IPS-NIHi7 (cell line): ENCODE measurements around the gene ARSG.
"Not testable (repeated sequence)": the region's sequence is repeated elsewhere in the genome, so short reads cannot be mapped to it uniquely, and the experiment has no call there.

Experiments used
- DNase-seq: peaks from one replicate; pipeline ENCODE4 v3.0.0; 2012; ENCODE audit warnings: mixed read lengths; ENCODE audit errors: extremely low spot score

The ARSG gene

GRCh38 chr17:68328676-68329075 is 37.4 kb downstream of the ARSG start:
- DNase-seq: no peak

DNA sequence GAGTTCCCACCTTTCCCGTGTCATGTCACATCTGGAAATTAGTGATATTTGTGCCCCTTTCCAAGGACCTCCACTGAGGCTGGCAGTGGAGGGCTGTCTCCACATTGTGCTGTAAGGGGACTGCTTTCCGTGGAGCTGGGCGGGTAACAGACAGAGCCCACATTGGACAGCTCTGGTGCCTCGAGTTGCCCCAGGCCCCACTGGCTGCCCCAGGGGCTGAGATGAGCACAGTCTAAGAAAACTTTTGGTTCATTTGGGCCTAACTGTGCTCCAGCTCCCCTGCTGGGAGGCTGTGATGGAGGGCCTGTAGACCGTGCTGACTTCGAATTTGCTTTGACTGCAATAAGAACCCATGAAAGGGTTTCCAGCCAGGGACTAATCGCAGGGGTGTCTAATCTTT is 38.0 kb downstream of the ARSG start:
- no peak for DNase-seq

GRCh38 chr17:68331932-68332331 is 40.6 kb downstream of the ARSG start:
- not testable (repeated sequence) for DNase-seq

GRCh38 chr17:68334393-68334792 is 43.1 kb downstream of the ARSG start:
- no peak for DNase-seq

DNA sequence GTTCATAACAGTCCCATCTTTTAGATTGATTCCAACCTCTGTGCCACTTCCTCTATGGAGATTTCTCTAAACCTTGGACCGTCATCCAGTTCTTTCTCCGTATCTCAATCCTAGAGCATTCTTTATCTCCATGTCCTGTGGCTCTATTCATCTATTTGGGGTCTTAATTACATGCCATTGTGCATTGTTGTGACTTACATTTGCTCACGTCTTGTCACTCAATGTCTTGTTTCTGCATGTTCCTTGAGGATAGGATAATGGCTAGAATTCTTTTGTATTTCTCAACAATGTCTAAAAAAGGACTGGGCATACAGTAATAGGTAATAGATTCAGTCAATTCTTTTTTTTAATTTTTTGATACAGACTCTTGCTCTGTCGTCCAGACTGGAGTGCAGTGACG is 50.2 kb downstream of the ARSG start:
- no peak for DNase-seq

DNA sequence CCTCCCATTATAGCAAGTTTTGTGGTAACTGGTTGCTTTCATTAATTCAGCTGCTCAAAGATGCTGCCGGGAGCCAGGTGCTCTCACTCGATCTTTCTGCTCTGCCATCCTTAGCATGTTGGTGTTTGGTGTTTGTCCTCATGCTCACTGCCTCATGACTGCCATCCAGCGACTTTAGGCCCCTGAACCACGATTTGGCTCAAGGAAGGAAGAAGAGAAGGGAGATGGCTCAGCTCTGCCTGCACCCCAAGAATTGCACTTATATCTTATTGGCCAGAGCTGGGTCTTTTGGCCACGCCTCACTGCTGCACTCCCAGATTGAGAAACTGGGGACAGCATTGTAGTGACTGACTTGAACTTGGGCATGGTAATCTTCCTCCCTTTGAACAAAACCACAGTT is 52.7 kb downstream of the ARSG start:
- DNase-seq: no peak

DNA sequence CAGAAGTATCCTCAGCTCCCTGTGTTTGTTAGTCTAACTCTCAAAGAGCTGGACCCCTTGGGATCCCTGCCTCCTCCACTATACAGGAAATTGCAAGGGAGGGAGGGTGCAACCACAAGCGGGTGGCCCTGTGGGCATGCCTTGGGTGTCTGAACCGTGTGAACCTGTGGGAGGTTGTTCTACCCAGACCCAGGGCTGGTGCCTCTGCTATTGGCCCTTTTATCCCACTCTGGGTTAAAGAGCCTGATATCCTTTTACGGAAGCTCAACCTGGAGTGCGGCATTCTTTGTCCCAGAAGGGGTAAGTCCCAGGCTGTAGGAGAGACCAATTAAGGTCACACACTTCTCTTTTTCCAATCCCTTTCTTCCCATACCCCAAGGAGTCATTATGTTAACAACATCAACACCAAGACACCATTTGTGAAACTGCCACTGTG is 53.4 kb downstream of the ARSG start:
- no peak for DNase-seq

- no peak for DNase-seq
Observed at GRCh38 chr17:68346448-68346847, 55.2 kb downstream of the ARSG start.

- no peak for DNase-seq
Observed at GRCh38 chr17:68347380-68347779, 56.1 kb downstream of the ARSG start.

DNA sequence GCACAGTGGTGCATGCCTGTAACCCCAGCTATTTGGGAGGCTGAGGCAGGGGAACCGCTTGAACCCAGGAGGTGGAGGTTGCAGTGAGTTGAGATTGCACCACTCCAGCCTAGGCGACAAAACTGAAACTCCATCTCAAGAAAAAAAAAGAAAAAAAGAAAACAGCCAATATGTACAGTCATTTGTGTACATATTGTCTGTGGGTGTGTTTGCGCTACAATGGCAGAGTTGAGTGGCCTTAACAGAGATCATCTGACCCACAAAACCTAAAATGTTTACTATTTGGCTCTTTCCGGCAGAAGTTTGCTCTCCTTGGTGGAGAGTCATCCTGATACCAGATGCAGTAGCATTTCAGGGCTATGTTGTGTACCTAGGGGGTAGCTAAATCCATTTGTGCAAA is 57.9 kb downstream of the ARSG start:
- DNase-seq: no peak

GRCh38 chr17:68351395-68351794 is 60.1 kb downstream of the ARSG start:
- no peak for DNase-seq

- DNase-seq: no peak
Observed at GRCh38 chr17:68352041-68352440, 60.7 kb downstream of the ARSG start.

DNA sequence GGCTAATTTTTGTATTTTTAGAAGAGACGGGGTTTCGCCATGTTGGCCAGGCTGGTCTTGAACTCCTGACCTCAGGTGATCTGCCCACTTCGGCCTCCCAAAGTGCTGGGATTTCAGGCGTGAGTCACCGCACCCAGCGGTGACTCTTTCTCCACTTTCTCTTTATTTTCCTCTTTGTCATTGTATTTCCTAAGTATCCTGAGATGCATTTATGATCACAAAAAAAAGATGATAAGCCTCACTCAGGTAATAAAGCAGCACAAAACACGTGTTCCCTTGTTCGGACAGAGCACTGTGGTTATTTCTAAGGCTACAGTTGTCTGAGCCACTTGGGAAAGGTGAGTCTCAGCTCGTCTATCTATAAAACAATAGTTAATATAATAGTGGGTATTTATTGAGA is 61.4 kb downstream of the ARSG start:
- DNase-seq: not testable (repeated sequence)

- DNase-seq: no peak
Observed at GRCh38 chr17:68353111-68353521, 61.8 kb downstream of the ARSG start.

DNA sequence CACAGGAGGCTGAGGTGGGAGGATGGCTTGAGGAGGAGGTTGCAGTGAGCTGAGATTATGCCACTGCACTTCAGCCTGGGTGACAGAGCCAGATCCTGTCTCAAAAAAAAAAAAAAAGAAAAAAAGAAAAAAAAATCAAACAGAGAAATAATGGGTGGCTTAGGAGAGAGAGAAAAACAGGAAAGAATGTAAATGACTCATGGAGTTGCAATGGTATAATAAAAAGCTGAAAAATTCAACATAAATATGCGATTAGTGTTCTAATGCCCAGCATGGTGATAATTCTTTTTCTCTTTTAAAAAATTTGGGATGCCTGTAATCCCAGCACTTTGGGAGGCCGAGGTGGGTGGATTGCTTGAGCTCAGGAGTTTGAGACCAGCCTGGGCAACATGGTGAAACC is 63.0 kb downstream of the ARSG start:
- not testable (repeated sequence) for DNase-seq

- DNase-seq: not testable (repeated sequence)
Observed at GRCh38 chr17:68355108-68355507, 63.8 kb downstream of the ARSG start.

GRCh38 chr17:68356520-68356919 is 65.2 kb downstream of the ARSG start:
- DNase-seq: no peak

- DNase-seq: no peak
Observed at GRCh38 chr17:68356949-68357455, 65.7 kb downstream of the ARSG start.

GRCh38 chr17:68357886-68358285 is 66.6 kb downstream of the ARSG start:
- no peak for DNase-seq

DNA sequence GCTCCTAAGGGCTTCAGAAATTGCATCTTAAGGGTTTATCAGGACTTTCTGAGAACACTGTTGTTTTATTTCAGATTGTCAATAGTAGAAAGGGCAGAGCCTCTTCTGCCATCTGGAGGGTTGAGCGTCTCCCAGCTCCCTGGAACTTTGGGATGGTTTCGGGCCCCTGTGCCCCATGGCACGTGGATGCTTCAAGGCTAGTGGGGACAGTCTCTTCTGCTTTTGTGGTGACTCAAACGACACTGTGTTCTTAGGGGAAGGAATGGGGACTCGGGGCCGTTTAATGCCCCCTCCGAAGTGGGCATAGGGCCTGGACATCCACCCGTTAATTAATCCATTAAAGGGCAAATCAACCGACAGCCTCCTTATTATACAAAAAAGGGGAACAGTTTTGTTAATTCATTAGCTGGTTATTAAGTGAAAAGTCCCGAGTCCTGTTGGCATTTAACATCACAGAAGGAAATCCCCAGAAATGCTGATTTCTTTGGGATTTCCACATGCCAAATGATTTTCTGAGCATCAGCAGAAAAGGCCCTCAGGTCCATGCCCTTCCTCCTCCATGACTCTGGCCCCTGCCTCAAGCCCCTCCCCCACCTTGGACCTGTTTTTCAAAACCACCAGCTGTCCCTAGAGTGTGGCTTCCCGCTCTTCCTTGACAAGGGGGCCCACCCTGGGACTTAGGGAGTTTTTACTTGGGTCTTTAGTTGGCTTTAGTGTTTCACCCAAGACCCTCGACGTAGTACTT is 68.7 kb downstream of the ARSG start:
- DNase-seq: no peak

GRCh38 chr17:68365469-68365868 is 74.2 kb downstream of the ARSG start:
- DNase-seq: no peak

- DNase-seq: no peak
Observed at GRCh38 chr17:68368387-68368786, 77.1 kb downstream of the ARSG start.

GRCh38 chr17:68375566-68375965 is 84.3 kb downstream of the ARSG start:
- no peak for DNase-seq

GRCh38 chr17:68376178-68376577 is 84.9 kb downstream of the ARSG start:
- DNase-seq: not testable (repeated sequence)
